ENCODE measurements around the gene CRHR1. TPM values are rescaled to one million over a fixed set of nuclear protein-coding genes. Genes with fewer than 3 reads are reported as not detected.

CRHR1 gene
- total RNA-seq, 2 donors from 2014 or later, result 1.4 to 2.1 TPM

GRCh38 chr17:45883063-45883462 lies 98.9 kb downstream of the CRHR1 start:
- no peaks in the 10 kb centered on the region for H3K4me1 ChIP-seq (replicated peaks)
- 87% methylated on average over 2 of the region's 2 CpGs for WGBS
- no peak for DNase-seq (ENCODE audit: low spot score)
- no peak overlapping the region for H3K27ac ChIP-seq
- H3K4me3 ChIP-seq, result no peak overlapping the region
- intact Hi-C loops (cut with DNase I), result no loop called here
- TF ChIP-seq POLR2AphosphoS5 (IDR thresholded peaks at IDR 0.05) (no peak), POLR2A (IDR thresholded peaks at IDR 0.05) (no peak), CTCF (IDR thresholded peaks at IDR 0.05) (no peak)
- no peaks in the 10 kb centered on the region for H3K36me3 ChIP-seq
- no peaks in the 10 kb centered on the region for H3K27me3 ChIP-seq (replicated peaks; ENCODE audit: insufficient read depth)
- H3K9me3 ChIP-seq, result no peaks in the 10 kb centered on the region

Other genes starting within 250 kb of the CRHR1 start
- 1 to 10 TPM in 1 of 2 donors, not detected in 1; 1.5 TPM for gene SPPL2C, start 60.6 kb downstream of the CRHR1 start, total RNA-seq
- gene MAPT, start 110.2 kb downstream of the CRHR1 start, total RNA-seq, result 10 to 100 TPM; 11.7 to 14.7 TPM
- gene STH, start 214.9 kb downstream of the CRHR1 start, total RNA-seq, result not detected